ACC112 (cell line): ENCODE data around the gene ZKSCAN4.

ENCODE experiments used
- H2AFZ ChIP-seq: fragments of 200-600 bp; sonication (generic); one replicate; pipeline ENCODE4 v1.6.0; 2017; ENCODE audit warnings: antibody characterized with exemption, low read length; ENCODE audit not compliant: unreplicated experiment
- H3K27ac ChIP-seq: fragments of 200-600 bp; sonication (generic); 2 replicates; pipeline ENCODE4 v1.5.1; 2014; ENCODE audit warnings: low read depth, mild to moderate bottlenecking, antibody characterized with exemption, low read length, moderate library complexity
- H3K27me3 ChIP-seq: fragments of 200-600 bp; sonication (generic); 2 replicates; pipeline ENCODE4 v1.6.1; 2014; ENCODE audit warnings: mild to moderate bottlenecking, antibody characterized with exemption, low read length, moderate library complexity, mixed read lengths; ENCODE audit not compliant: insufficient read depth
- H3K36me3 ChIP-seq: fragments of 200-600 bp; sonication (generic); 2 replicates; pipeline ENCODE4 v1.6.1; 2016; ENCODE audit warnings: mild to moderate bottlenecking, antibody characterized with exemption, low read length, moderate library complexity, mixed read lengths; ENCODE audit not compliant: insufficient read depth
- H3K4me1 ChIP-seq: fragments of 200-600 bp; sonication (generic); one replicate; pipeline ENCODE4 v1.6.1; 2016; ENCODE audit warnings: low read length, mixed read lengths; ENCODE audit not compliant: insufficient read depth, unreplicated experiment, control insufficient read depth
- H3K4me3 ChIP-seq: fragments of 200-600 bp; sonication (generic); 2 replicates; pipeline ENCODE4 v1.5.1; 2014; ENCODE audit warnings: mild to moderate bottlenecking, low read depth, low read length
- H3K79me2 ChIP-seq: fragments of 200-600 bp; sonication (generic); one replicate; pipeline ENCODE4 v1.6.0; 2016; ENCODE audit warnings: low read length; ENCODE audit not compliant: control insufficient read depth, unreplicated experiment, insufficient read depth

ZKSCAN4 gene

GRCh38 chr6:28248916-28249315 lies 3.2 kb downstream of the ZKSCAN4 start:
- peaks cover 12% of the 10 kb centered on the region for H3K79me2 ChIP-seq
- H3K4me3 ChIP-seq: no peak overlapping the region
- H3K36me3 ChIP-seq: peaks cover 24% of the 10 kb centered on the region
- H3K4me1 ChIP-seq: peaks cover 22% of the 10 kb centered on the region
- no peak overlapping the region for H2AFZ ChIP-seq
- no peak overlapping the region for H3K27ac ChIP-seq
- no peaks in the 10 kb centered on the region for H3K27me3 ChIP-seq

- H2AFZ ChIP-seq: no peak overlapping the region
- no peaks in the 10 kb centered on the region for H3K27me3 ChIP-seq
- H3K79me2 ChIP-seq: no peaks in the 10 kb centered on the region
- no peak overlapping the region for H3K27ac ChIP-seq
- H3K36me3 ChIP-seq: peaks cover 24% of the 10 kb centered on the region
- H3K4me1 ChIP-seq: no peaks in the 10 kb centered on the region
- H3K4me3 ChIP-seq: no peak overlapping the region
Measured at GRCh38 chr6:28245206-28245941, 6.7 kb downstream of the ZKSCAN4 start.

GRCh38 chr6:28243946-28244345 lies 8.1 kb downstream of the ZKSCAN4 start:
- H3K27me3 ChIP-seq: no peaks in the 10 kb centered on the region
- H3K4me3 ChIP-seq: no peak overlapping the region
- no peaks in the 10 kb centered on the region for H3K4me1 ChIP-seq
- no peak overlapping the region for H3K27ac ChIP-seq
- H3K36me3 ChIP-seq: peaks cover 24% of the 10 kb centered on the region
- no peak overlapping the region for H2AFZ ChIP-seq
- no peaks in the 10 kb centered on the region for H3K79me2 ChIP-seq

- no peaks in the 10 kb centered on the region for H3K4me1 ChIP-seq
- no peak overlapping the region for H3K27ac ChIP-seq
- H2AFZ ChIP-seq: no peak overlapping the region
- no peaks in the 10 kb centered on the region for H3K27me3 ChIP-seq
- H3K79me2 ChIP-seq: no peaks in the 10 kb centered on the region
- H3K4me3 ChIP-seq: no peak overlapping the region
- peaks cover 11% of the 10 kb centered on the region for H3K36me3 ChIP-seq
Measured at GRCh38 chr6:28240471-28240870, 11.6 kb downstream of the ZKSCAN4 start.

- H3K27me3 ChIP-seq: no peaks in the 10 kb centered on the region
- peaks cover 7% of the 10 kb centered on the region for H3K36me3 ChIP-seq
- no peak overlapping the region for H3K27ac ChIP-seq
- no peaks in the 10 kb centered on the region for H3K79me2 ChIP-seq
- H3K4me1 ChIP-seq: no peaks in the 10 kb centered on the region
- no peak overlapping the region for H2AFZ ChIP-seq
- no peak overlapping the region for H3K4me3 ChIP-seq
Measured at GRCh38 chr6:28239636-28240035, 12.4 kb downstream of the ZKSCAN4 start.

- Histone ChIP-seq H3K4me1 (no peaks in the 10 kb centered on the region), H2AFZ (no peak overlapping the region), H3K27ac (no peak overlapping the region), H3K4me3 (no peak overlapping the region), H3K27me3 (no peaks in the 10 kb centered on the region), H3K79me2 (no peaks in the 10 kb centered on the region), H3K36me3 (peaks cover 22% of the 10 kb centered on the region)
Measured at GRCh38 chr6:28235912-28236452, 16.1 kb downstream of the ZKSCAN4 start.

- Histone ChIP-seq H3K79me2 (no peaks in the 10 kb centered on the region), H3K4me1 (no peaks in the 10 kb centered on the region), H3K4me3 (no peak overlapping the region), H3K27ac (no peak overlapping the region), H2AFZ (no peak overlapping the region), H3K36me3 (peaks cover 43% of the 10 kb centered on the region), H3K27me3 (no peaks in the 10 kb centered on the region)
Measured at GRCh38 chr6:28232785-28233184, 19.3 kb downstream of the ZKSCAN4 start.

- peak overlapping the region; percentile 78 for H3K4me3 ChIP-seq
- H3K4me1 ChIP-seq: peaks cover 10% of the 10 kb centered on the region
- no peaks in the 10 kb centered on the region for H3K27me3 ChIP-seq
- H3K36me3 ChIP-seq: peaks cover 30% of the 10 kb centered on the region
- no peak overlapping the region for H2AFZ ChIP-seq
- H3K27ac ChIP-seq: no peak overlapping the region
- peaks cover 8% of the 10 kb centered on the region for H3K79me2 ChIP-seq
Measured at GRCh38 chr6:28226460-28226859, 25.6 kb downstream of the ZKSCAN4 start.

- Histone ChIP-seq H3K27ac (peak within 1 kb of the TSS; percentile 37), H3K4me3 (peak within 1 kb of the TSS; percentile 78), H3K27me3 (no peaks in the 10 kb centered on the region), H2AFZ (peak within 1 kb of the TSS; percentile 75), H3K36me3 (peaks cover 19% of the 10 kb centered on the region), H3K79me2 (peaks cover 8% of the 10 kb centered on the region), H3K4me1 (peaks cover 10% of the 10 kb centered on the region)
Measured at GRCh38 chr6:28225056-28225834, 26.8 kb downstream of the ZKSCAN4 start, which contains the start of gene ZSCAN9. Gene ZSCAN9 (plus strand): TSS chr6:28225275. CDS start chr6:28227085, 1,810 bp downstream.

- Histone ChIP-seq H3K27ac (peak overlapping the region; percentile 37), H2AFZ (peak overlapping the region; percentile 64), H3K4me3 (peak overlapping the region; percentile 78), H3K79me2 (peaks cover 8% of the 10 kb centered on the region), H3K4me1 (peaks cover 10% of the 10 kb centered on the region), H3K36me3 (peaks cover 17% of the 10 kb centered on the region), H3K27me3 (no peaks in the 10 kb centered on the region)
Measured at GRCh38 chr6:28224131-28225055, 27.7 kb downstream of the ZKSCAN4 start.
